ENCODE data around the gene ZDHHC14. TPM values are rescaled to one million over a fixed set of nuclear protein-coding genes. Genes with fewer than 3 reads are reported as not detected.

ZDHHC14 gene
- total RNA-seq, 2 experiments from 2014 or later = 1.3 to 1.6 TPM

DNA sequence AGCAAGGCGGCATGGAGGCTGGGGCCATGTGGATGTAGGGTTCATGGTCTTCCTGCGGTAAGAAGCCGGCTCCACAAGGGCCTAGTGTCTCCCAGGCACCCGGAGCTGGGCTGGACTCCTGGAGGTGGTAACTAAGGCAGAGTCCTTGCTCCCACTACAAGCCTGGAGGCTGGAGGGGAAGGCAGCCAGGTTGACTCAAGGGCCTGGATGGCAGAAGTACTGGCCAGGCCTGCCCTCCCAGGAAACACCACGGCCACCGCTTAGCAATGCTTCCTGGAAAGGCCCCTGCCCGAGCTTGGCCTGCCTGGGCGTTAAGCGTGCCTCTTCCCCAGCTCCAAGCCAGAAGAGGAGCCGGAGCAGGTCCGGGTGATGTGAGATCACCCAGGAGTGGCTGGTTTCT, 182.0 kb downstream of the ZDHHC14 start:
- CTCF ChIA-PET = no interaction called here
- no peak for ATAC-seq (ENCODE audit: poor library complexity)
- H3K27ac ChIP-seq (ENCODE audit: low read depth in 1 of 2, low read length in 2 of 2) = no peak overlapping the region

DNA sequence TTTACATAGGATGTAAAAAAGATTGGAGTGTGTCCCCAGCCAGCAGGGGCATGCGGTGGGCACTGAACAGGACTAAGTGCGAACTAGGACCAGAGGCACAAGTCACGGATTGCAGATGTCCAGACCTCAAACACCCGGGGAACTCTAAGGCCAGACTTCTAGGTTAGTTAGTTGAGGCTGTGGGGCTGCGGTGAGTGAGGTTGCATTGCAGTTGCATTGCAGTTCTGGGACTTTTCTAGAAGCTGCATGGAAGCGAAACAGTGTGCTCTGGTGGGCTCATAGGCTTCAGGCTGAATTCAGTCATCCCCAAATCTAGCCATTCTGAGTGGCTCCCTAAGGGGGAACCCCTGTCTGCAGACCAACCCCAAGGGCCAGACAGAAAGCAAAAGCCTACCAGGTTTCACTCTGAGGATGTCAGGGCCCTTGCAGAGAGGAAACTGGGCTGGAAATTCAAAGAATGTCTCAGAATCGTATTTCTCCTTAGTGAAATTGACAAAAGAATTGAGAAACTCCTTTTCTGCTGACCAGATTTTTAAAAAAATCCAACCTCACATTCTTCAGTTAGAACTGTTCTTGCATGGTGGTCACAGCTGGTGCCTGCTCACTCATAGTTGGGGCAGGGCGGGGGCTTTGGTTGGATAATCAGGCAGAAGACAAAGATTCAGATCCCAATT, 182.8 kb downstream of the ZDHHC14 start:
- ChIA-PET CTCF (no interaction called here), POLR2A (no interaction called here)
- H3K27ac ChIP-seq (ENCODE audit: low read depth in 1 of 2, low read length in 2 of 2) = no peak overlapping the region
- no peaks in the 10 kb centered on the region for H3K36me3 ChIP-seq (ENCODE audit: insufficient read depth, low read length)
- no peak overlapping the region for H3K27ac Mint-ChIP-seq
- DNase-seq = no peak
- TF ChIP-seq, protein P1, sequence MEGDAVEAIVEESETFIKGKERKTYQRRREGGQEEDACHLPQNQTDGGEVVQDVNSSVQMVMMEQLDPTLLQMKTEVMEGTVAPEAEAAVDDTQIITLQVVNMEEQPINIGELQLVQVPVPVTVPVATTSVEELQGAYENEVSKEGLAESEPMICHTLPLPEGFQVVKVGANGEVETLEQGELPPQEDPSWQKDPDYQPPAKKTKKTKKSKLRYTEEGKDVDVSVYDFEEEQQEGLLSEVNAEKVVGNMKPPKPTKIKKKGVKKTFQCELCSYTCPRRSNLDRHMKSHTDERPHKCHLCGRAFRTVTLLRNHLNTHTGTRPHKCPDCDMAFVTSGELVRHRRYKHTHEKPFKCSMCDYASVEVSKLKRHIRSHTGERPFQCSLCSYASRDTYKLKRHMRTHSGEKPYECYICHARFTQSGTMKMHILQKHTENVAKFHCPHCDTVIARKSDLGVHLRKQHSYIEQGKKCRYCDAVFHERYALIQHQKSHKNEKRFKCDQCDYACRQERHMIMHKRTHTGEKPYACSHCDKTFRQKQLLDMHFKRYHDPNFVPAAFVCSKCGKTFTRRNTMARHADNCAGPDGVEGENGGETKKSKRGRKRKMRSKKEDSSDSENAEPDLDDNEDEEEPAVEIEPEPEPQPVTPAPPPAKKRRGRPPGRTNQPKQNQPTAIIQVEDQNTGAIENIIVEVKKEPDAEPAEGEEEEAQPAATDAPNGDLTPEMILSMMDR (IDR thresholded peaks at IDR 0.05) = no peak
- no peaks in the 10 kb centered on the region for H3K36me3 Mint-ChIP-seq (ENCODE audit: low read depth)
- peaks cover 26% of the 10 kb centered on the region for H3K4me1 Mint-ChIP-seq (ENCODE audit: low read depth)
- no peaks in the 10 kb centered on the region for H3K9me3 Mint-ChIP-seq
- ATAC-seq (ENCODE audit: poor library complexity) = no peak
- H3K4me1 ChIP-seq (ENCODE audit: insufficient read depth, low read length) = peaks cover 29% of the 10 kb centered on the region
- H3K4me3 Mint-ChIP-seq = no peak overlapping the region
- H3K27me3 Mint-ChIP-seq = no peaks in the 10 kb centered on the region
- no peaks in the 10 kb centered on the region for H3K27me3 ChIP-seq (ENCODE audit: control insufficient read depth in 1 of 2, insufficient read depth in 2 of 2, low read length in 2 of 2)
- H3K9me3 ChIP-seq (ENCODE audit: control insufficient read depth in 1 of 2, insufficient read depth in 1 of 2, low read length in 2 of 2) = no peaks in the 10 kb centered on the region
- no peak overlapping the region for H3K4me3 ChIP-seq (ENCODE audit: low read length)
- intact Hi-C loops (cut with DNase I, micrococcal nuclease) = no loop called here

More for the DNA sequence above, 182.0 kb downstream of the ZDHHC14 start:
- Mint-ChIP-seq H3K27ac (no peak overlapping the region), H3K9me3 (no peaks in the 10 kb centered on the region), H3K27me3 (no peaks in the 10 kb centered on the region), H3K4me3 (no peak overlapping the region), H3K36me3 (ENCODE audit: low read depth) (no peaks in the 10 kb centered on the region), H3K4me1 (ENCODE audit: low read depth) (peaks cover 21% of the 10 kb centered on the region)
- Histone ChIP-seq H3K27me3 (ENCODE audit: control insufficient read depth in 1 of 2, insufficient read depth in 2 of 2, low read length in 2 of 2) (no peaks in the 10 kb centered on the region), H3K9me3 (ENCODE audit: control insufficient read depth in 1 of 2, insufficient read depth in 1 of 2, low read length in 2 of 2) (no peaks in the 10 kb centered on the region), H3K4me3 (ENCODE audit: low read length) (no peak overlapping the region), H3K4me1 (ENCODE audit: insufficient read depth, low read length) (peaks cover 29% of the 10 kb centered on the region), H3K36me3 (ENCODE audit: insufficient read depth, low read length) (no peaks in the 10 kb centered on the region)
- no peak for DNase-seq
- intact Hi-C loops (cut with DNase I, micrococcal nuclease) = no loop called here
- POLR2A ChIA-PET = no interaction called here
- TF ChIP-seq, protein P1 (IDR thresholded peaks at IDR 0.05) = no peak

DNA sequence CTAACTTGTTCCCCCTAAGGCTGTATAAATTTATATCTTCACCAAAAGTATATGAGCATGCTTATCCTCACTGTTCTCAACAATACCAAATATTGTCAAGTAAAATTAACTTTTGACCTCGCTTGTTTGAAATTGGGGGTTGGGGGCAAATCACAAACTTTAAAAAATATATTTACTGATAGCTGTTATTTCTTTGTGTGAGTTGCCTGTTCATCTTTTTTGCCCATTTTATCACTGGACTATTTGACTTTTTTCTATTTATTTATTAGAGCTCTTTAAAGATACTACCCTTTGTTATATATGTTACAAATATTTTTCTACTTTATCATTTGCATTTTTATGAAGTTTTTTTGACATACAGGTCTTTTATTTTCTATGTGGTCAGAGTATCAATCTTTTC, 187.7 kb downstream of the ZDHHC14 start:
- TF ChIP-seq, protein P1 (IDR thresholded peaks at IDR 0.05) = no peak
- Histone ChIP-seq H3K9me3 (ENCODE audit: control insufficient read depth in 1 of 2, insufficient read depth in 1 of 2, low read length in 2 of 2) (no peaks in the 10 kb centered on the region), H3K27ac (ENCODE audit: low read depth in 1 of 2, low read length in 2 of 2) (no peak overlapping the region), H3K4me3 (ENCODE audit: low read length) (no peak overlapping the region), H3K36me3 (ENCODE audit: insufficient read depth, low read length) (no peaks in the 10 kb centered on the region), H3K4me1 (ENCODE audit: insufficient read depth, low read length) (peaks cover 8% of the 10 kb centered on the region), H3K27me3 (ENCODE audit: control insufficient read depth in 1 of 2, insufficient read depth in 2 of 2, low read length in 2 of 2) (no peaks in the 10 kb centered on the region)
- Mint-ChIP-seq H3K9me3 (no peaks in the 10 kb centered on the region), H3K27ac (no peak overlapping the region), H3K4me3 (no peak overlapping the region), H3K36me3 (ENCODE audit: low read depth) (no peaks in the 10 kb centered on the region), H3K4me1 (ENCODE audit: low read depth) (peaks cover 26% of the 10 kb centered on the region), H3K27me3 (no peaks in the 10 kb centered on the region)
- ChIA-PET CTCF (no interaction called here), POLR2A (interaction anchor here (2.5 kb wide), 1 partner anchor 189 kb away, joined by 11 read pairs; the partner anchor contains the start of gene ZDHHC14)
- ATAC-seq (ENCODE audit: poor library complexity) (no peak), DNase-seq (no peak)
- intact Hi-C loops (cut with DNase I, micrococcal nuclease) = no loop called here
